Neural progenitor cell (in vitro differentiated cells): Measurements from ENCODE around the gene EMC8. TPM values are rescaled to one million over a fixed set of nuclear protein-coding genes. Genes with fewer than 3 reads are reported as not detected.

ENCODE experiments used
- DNase-seq: peaks from one replicate; pipeline ENCODE4 v3.0.0-alpha.2; 2016; ENCODE audit warnings: low spot score
- H2AFZ ChIP-seq: fragments of 200-600 bp; sonication (generic); replicated peaks from 2 replicates; pipeline ENCODE4 v1.6.1; 2016; ENCODE audit warnings: antibody characterized with exemption
- H3F3A ChIP-seq: fragments of 200-600 bp; sonication (generic); 2 replicates; pipeline ENCODE4 v1.6.1; 2016; ENCODE audit warnings: antibody characterized with exemption, low read depth
- H3K27ac ChIP-seq: fragments of 200-600 bp; sonication (generic); 2 replicates; pipeline ENCODE4 v1.5.1; 2016; ENCODE audit warnings: mild to moderate bottlenecking
- H3K27me3 ChIP-seq: fragments of 200-600 bp; sonication (generic); 2 replicates; pipeline ENCODE4 v1.6.1; 2016; ENCODE audit warnings: mild to moderate bottlenecking, moderate library complexity
- H3K36me3 ChIP-seq: fragments of 200-600 bp; sonication (generic); 2 replicates; pipeline ENCODE4 v1.5.1; 2016
- H3K4me1 ChIP-seq: fragments of 200-600 bp; sonication (generic); 2 replicates; pipeline ENCODE4 v1.6.1; 2016; ENCODE audit warnings: mixed run types
- H3K4me2 ChIP-seq: fragments of 200-600 bp; sonication (generic); 2 replicates; pipeline ENCODE4 v1.6.1; 2016
- H3K4me3 ChIP-seq: fragments of 200-600 bp; sonication (generic); 2 replicates; pipeline ENCODE4 v1.5.1; 2016
- H3K79me2 ChIP-seq: fragments of 200-600 bp; sonication (generic); 2 replicates; pipeline ENCODE4 v1.6.1; 2016; ENCODE audit warnings: low read depth
- H3K9ac ChIP-seq: fragments of 200-600 bp; sonication (generic); 2 replicates; pipeline ENCODE4 v1.6.1; 2016
- H3K9me3 ChIP-seq: fragments of 200-600 bp; sonication (generic); 2 replicates; pipeline ENCODE4 v1.5.1; 2016; ENCODE audit warnings: low read depth
- H4K20me1 ChIP-seq: fragments of 200-600 bp; sonication (generic); 2 replicates; pipeline ENCODE4 v1.6.1; 2016; ENCODE audit warnings: low read depth
- H3K27ac Mint-ChIP-seq: 3 replicates; pipeline ENCODE4 v1.8.0; 2021; ENCODE audit warnings: mixed read lengths
- H3K27me3 Mint-ChIP-seq: 2 replicates; pipeline ENCODE4 v1.8.0; 2022; ENCODE audit warnings: low read depth, mild to moderate bottlenecking, inconsistent platforms, moderate library complexity, mixed read lengths; ENCODE audit not compliant: insufficient read depth
- H3K36me3 Mint-ChIP-seq: 3 replicates; pipeline ENCODE4 v1.8.0; 2021; ENCODE audit warnings: mixed read lengths
- H3K4me1 Mint-ChIP-seq: 3 replicates; pipeline ENCODE4 v1.8.0; 2021; ENCODE audit warnings: mixed read lengths
- H3K4me3 Mint-ChIP-seq: 3 replicates; pipeline ENCODE4 v1.8.0; 2021; ENCODE audit warnings: mild to moderate bottlenecking, moderate library complexity, mixed read lengths
- H3K9me3 Mint-ChIP-seq: 3 replicates; pipeline ENCODE4 v1.8.0; 2020; ENCODE audit warnings: mixed read lengths
- EZH2 ChIP-seq: fragments of 200-600 bp; sonication (generic); IDR thresholded peaks from 2 replicates; pipeline ENCODE4 v1.6.1; 2017; ENCODE audit warnings: antibody characterized with exemption, mild to moderate bottlenecking, moderate library complexity
- EZH2phosphoT487 ChIP-seq: fragments of 200-600 bp; sonication (generic); IDR thresholded peaks from 2 replicates; pipeline ENCODE4 v1.6.1; 2017; ENCODE audit warnings: antibody characterized with exemption
- total RNA-seq: library from RNA; depleted of rRNA; stranded (reverse); fragments of >200 nt; gene quantifications from 2 replicates; pipeline ENCODE4 v1.2.3, GENCODE V29; 2015; ENCODE audit warnings: low replicate concordance
- TF ChIP-seq, protein P1 (sequence below): fragments of 200-600 bp; sonication (generic); IDR thresholded peaks from 2 replicates; pipeline ENCODE4 v1.5.1; 2017; ENCODE audit warnings: antibody characterized with exemption, mild to moderate bottlenecking

EMC8 gene
- total RNA-seq, 1 donor from 2014 or later = 25.1 TPM

DNA sequence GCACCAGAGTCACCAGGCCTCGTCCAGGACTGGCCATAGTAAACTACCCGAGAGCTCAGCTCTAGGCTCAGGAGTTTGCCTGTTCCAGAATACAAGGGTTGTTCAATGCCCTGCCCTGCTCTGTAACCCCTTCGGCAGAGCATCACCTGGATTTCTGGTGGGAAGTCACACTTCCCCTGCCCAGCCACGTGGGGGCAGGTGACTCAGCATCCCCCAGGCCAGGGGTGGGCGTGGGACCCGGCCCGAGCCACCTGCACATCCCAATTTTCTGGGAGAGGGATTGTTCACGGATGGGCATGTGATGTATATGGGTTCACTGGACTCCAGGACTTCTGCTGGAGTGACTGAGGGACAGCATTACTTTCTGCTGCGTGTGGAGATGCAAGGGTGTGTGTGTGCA, 26.0 kb upstream of the EMC8 start:
- H3K4me1 Mint-ChIP-seq = peaks cover 6% of the 10 kb centered on the region
- Histone ChIP-seq H2AFZ (no peak overlapping the region), H3K9me3 (no peaks in the 10 kb centered on the region), H3K4me1 (no peaks in the 10 kb centered on the region), H3K36me3 (no peaks in the 10 kb centered on the region), H3F3A (no peaks in the 10 kb centered on the region), H3K4me2 (no peak overlapping the region), H3K27me3 (peaks cover 16% of the 10 kb centered on the region), H3K4me3 (no peak overlapping the region), H3K79me2 (no peaks in the 10 kb centered on the region), H3K27ac (no peak overlapping the region), H3K9ac (no peak overlapping the region), H4K20me1 (no peaks in the 10 kb centered on the region)
- TF ChIP-seq EZH2phosphoT487 (no peak), EZH2 (no peak)
- TF ChIP-seq, protein P1, sequence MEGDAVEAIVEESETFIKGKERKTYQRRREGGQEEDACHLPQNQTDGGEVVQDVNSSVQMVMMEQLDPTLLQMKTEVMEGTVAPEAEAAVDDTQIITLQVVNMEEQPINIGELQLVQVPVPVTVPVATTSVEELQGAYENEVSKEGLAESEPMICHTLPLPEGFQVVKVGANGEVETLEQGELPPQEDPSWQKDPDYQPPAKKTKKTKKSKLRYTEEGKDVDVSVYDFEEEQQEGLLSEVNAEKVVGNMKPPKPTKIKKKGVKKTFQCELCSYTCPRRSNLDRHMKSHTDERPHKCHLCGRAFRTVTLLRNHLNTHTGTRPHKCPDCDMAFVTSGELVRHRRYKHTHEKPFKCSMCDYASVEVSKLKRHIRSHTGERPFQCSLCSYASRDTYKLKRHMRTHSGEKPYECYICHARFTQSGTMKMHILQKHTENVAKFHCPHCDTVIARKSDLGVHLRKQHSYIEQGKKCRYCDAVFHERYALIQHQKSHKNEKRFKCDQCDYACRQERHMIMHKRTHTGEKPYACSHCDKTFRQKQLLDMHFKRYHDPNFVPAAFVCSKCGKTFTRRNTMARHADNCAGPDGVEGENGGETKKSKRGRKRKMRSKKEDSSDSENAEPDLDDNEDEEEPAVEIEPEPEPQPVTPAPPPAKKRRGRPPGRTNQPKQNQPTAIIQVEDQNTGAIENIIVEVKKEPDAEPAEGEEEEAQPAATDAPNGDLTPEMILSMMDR = peak; percentile 34
- peaks cover 5% of the 10 kb centered on the region for H3K9me3 Mint-ChIP-seq
- H3K4me3 Mint-ChIP-seq = no peak overlapping the region
- DNase-seq = no peak
- H3K27me3 Mint-ChIP-seq = peaks cover 15% of the 10 kb centered on the region
- H3K27ac Mint-ChIP-seq = no peak overlapping the region
- no peaks in the 10 kb centered on the region for H3K36me3 Mint-ChIP-seq

DNA sequence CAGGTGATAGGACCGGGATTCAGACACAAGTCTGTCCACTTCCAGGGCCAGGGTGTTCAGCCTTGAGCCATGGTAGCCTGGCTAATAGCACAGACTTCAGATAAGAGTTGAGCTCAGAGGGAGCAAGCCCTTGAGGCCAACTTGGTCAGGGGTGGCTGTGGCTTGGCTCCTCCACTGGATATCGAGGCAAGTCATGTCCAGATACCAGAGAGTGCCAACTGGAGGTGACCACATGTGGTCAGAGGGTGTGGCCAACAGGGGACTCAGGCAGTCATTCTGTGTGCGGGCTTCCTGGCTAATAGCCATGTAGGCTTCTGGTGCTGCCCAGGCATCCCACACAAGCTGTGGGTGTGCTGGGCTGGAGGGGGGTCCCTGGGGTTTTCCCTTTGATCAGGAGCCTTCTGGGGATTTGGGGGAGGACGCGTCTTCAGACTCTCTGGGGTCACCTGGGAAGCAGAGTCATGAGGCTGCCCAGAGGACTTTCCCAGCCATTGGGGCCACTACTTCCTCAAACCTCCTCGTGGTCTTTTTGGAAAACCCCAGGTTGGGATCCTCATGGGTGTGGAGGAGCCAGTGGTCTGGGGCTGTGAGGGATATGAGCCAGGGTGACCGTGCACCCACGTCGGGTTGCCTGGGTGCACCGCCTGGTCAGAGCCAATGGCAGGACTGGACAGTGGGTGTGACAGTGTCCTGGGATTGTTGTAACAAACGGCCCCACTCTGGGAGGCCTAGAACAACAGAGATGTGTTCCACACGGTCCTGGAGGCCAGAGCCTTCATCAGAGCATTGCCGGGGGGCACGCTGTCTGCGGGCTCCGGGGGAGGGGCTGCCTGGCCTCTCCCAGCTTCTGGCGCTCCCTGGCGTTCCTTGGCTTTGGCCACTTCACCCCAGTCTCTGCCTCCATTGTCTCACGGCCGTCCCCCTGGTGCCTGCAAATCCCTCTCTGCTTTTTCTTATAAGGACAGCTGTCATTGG, 25.1 kb upstream of the EMC8 start:
- H3K79me2 ChIP-seq = no peaks in the 10 kb centered on the region
- no peak for DNase-seq
- H3K4me1 ChIP-seq = no peaks in the 10 kb centered on the region
- no peaks in the 10 kb centered on the region for H4K20me1 ChIP-seq
- Mint-ChIP-seq H3K27ac (no peak overlapping the region), H3K36me3 (no peaks in the 10 kb centered on the region), H3K4me3 (no peak overlapping the region), H3K4me1 (peaks cover 6% of the 10 kb centered on the region), H3K9me3 (peaks cover 5% of the 10 kb centered on the region), H3K27me3 (peaks cover 17% of the 10 kb centered on the region)
- H3K27ac ChIP-seq = no peak overlapping the region
- no peak overlapping the region for H3K4me3 ChIP-seq
- no peaks in the 10 kb centered on the region for H3K9me3 ChIP-seq
- no peak overlapping the region for H3K9ac ChIP-seq
- H3K4me2 ChIP-seq = no peak overlapping the region
- H3K27me3 ChIP-seq = peaks cover 25% of the 10 kb centered on the region
- no peaks in the 10 kb centered on the region for H3F3A ChIP-seq
- H3K36me3 ChIP-seq = no peaks in the 10 kb centered on the region
- H2AFZ ChIP-seq = no peak overlapping the region
- TF ChIP-seq, protein P1 = no peak
- TF ChIP-seq EZH2phosphoT487 (no peak), EZH2 (no peak)

DNA sequence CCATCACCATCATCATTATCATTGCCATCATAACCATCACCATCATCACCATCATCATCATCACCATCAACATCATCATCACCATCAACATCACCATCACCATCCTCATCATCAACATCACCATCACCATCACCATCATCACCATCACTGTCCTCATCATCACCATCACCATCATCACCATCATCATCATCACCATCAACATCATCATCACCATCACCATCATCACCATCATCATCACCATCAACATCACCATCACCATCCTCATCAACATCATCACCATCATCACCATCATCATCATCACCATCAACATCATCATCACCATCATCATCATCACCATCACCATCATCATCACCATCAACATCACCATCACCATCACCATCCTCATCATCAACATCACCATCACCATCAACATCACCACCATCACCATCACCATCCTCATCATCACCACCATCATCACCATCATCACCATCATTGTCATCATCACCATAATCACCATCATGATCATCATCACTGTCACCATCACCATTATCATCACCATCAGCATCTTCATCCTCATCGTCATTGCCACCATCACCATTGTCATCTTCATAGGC, 24.1 kb upstream of the EMC8 start:
- Histone ChIP-seq H3K4me1 (no peaks in the 10 kb centered on the region), H3K27ac (no peak overlapping the region), H3K9me3 (no peaks in the 10 kb centered on the region), H2AFZ (no peak overlapping the region), H3K27me3 (peaks cover 31% of the 10 kb centered on the region), H3F3A (no peaks in the 10 kb centered on the region), H3K4me3 (no peak overlapping the region), H3K36me3 (no peaks in the 10 kb centered on the region), H3K9ac (no peak overlapping the region), H4K20me1 (no peaks in the 10 kb centered on the region), H3K79me2 (no peaks in the 10 kb centered on the region), H3K4me2 (no peak overlapping the region)
- TF ChIP-seq EZH2 (no peak), EZH2phosphoT487 (no peak)
- TF ChIP-seq, protein P1 = no peak
- H3K9me3 Mint-ChIP-seq = no peaks in the 10 kb centered on the region
- DNase-seq = no peak
- H3K27me3 Mint-ChIP-seq = peaks cover 13% of the 10 kb centered on the region
- peaks cover 6% of the 10 kb centered on the region for H3K4me1 Mint-ChIP-seq
- no peaks in the 10 kb centered on the region for H3K36me3 Mint-ChIP-seq
- no peak overlapping the region for H3K4me3 Mint-ChIP-seq
- no peak overlapping the region for H3K27ac Mint-ChIP-seq
